DMS79 (cell line): Measurements from ENCODE around the gene SCARB2.
"Not testable (repeated sequence)": the region's sequence is repeated elsewhere in the genome, so short reads cannot be mapped to it uniquely, and the experiment has no call there.

Experiments used
- DNase-seq: peaks from one replicate; lab custom pipeline; 2025; lab: John Stamatoyannopoulos, UW

SCARB2 gene

DNA sequence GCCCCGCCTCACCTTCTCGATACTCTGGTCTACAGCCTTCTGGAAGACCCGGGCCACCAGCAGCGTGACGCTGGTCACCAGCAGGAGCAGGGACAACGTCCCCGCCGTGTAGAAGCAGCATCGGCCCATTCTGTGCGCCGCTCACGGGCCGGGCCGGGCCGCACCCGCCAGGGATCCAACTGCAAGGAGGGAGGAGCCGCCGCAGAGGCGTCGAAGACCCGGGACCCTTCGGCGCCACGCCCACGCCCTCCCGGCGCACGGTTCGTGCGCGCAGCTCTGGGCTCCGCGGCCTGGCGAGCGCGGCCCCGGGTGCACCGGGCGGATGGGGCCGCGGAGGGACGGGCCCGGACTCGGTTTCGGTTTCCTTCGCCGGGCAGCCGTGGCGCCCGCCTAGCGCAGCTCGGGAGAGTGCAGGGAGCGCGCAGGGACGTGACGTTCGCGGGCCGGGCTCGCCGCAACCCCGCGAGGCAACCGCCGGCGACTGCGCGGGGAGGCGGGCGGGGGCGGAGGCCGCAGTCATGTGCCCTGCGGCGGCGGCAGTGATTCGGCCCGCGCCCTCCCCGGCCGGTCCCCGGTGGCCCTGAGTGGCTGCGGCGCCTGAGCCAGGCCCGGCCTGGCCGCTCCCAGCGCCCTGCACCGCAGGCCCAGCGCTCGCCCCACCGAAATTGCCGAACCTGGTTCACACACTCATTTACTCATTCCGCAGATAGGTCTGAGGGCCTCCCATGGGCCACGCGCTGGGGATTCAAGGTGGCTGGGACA is at the start of gene SCARB2:
SCARB2 (minus strand) TSS at position 410 of the 762 bp plus-strand sequence; CDS start at position 129, 281 bp downstream.
- DNase-seq, result peak; percentile 67

- no peak for DNase-seq
Measured at GRCh38 chr4:76260571-76260970, 46.9 kb upstream of the SCARB2 start.

- no peak for DNase-seq
Measured at GRCh38 chr4:76257824-76258223, 44.2 kb upstream of the SCARB2 start.

- DNase-seq, result no peak
Measured at GRCh38 chr4:76256968-76257367, 43.3 kb upstream of the SCARB2 start.

GRCh38 chr4:76256032-76256431 is 42.4 kb upstream of the SCARB2 start:
- peak; percentile 42 for DNase-seq

- DNase-seq, result no peak
Measured at GRCh38 chr4:76253511-76253910, 39.9 kb upstream of the SCARB2 start.

- DNase-seq, result no peak
Measured at GRCh38 chr4:76252271-76252653, 38.6 kb upstream of the SCARB2 start.

DNA sequence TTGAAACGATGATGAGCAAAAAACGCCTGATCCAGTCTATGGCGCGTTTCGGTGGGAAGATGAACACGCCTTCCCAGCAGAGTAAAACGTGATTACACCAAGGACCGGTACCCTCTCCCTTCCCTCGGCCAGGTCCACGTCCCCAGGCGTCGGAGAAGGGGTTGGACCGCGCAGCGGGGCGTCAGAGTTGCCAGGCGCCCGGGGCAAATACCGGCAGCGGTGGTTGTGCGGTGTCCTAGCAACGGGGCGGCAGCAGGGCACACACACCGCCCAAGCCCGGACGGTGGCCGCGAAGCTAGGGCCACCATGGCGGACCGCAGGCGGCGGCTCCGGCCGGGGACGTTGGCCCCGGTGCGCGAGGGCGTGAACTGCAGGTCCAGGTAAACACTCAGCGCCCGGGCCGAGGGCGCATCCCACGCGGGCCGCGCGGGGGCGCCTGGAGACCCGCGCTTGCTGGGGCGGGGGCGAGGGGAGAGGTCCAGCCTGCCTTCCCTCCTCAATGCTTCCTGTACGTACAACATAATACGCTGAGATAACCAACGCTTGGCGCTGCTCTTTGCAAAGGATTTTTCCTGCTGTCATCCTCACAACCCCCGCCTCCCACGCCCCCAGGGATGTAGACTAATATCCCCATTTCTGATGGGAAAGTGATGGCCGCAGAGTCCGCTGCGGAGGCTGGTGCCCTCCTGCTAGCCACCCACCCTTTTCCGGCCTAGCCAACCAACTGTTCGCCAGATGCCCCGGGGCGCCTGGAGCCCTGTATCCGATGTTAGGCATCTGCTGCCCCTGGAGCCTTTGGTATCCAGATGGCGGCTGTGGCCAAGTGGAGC is 38.0 kb upstream of the SCARB2 start, which contains the start of gene FAM47E:
FAM47E (plus strand) TSS at position 281 of the 830 bp plus-strand sequence; CDS start at position 307, 26 bp downstream.
- peak; percentile 43 for DNase-seq

DNA sequence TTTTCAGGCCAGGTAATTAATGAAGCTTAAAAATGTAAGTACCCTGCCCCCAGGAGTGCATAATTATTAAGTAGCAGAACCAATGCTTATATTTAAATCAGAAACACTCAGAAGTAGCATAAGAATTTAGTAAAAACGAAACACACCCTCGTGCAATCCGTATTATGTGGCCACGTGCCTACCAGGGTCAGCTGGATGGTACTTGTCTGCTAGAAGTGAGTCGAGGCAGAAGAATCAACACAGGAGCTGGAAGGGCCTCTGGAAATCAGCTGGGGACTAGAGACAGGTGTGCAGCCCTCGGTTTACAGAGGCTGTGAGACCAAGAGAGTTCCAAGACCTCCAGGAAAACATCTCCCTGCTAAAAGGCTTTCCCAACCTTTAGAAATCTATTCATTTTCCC is 37.3 kb upstream of the SCARB2 start:
- no peak for DNase-seq

- DNase-seq, result no peak
Measured at GRCh38 chr4:76246852-76247251, 33.2 kb upstream of the SCARB2 start.

DNA sequence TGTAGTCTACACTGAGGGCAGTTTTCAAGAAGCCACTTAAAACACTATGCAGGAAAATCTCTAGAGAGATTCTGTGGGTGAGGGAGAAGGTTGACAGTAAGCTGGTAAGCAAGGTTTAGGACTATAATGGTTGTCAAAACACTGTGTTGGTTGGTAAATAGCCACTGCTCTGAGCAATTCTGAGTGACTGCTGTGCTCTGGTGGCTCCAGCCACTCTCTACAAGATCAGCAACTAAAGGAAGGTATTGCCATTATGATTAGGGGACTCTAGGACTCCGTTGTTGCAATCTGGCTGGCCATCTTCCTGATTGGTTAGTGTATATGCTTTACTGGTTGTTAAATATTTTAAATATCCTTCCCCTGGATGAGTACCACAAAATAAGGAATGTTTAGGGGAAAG is 32.4 kb upstream of the SCARB2 start:
- DNase-seq, result no peak

DNA sequence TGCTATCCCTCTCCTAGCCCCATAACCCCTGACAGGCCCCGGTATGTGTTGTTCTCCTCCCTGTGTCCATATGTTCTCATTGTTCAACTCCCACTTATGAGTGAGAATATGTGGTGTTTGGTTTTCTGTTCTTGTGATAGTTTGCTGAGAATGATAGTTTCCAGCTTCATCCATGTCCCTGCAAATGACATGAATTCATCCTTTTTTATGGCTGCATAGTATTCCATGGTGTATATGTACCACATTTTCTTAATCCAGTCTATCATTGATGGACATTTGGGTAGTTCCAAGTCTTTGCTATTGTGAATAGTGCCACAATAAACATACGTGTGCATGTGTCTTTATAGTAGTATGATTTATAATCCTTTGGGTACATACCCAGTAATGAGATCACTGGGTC is 30.3 kb upstream of the SCARB2 start:
- DNase-seq, result not testable (repeated sequence)

- no peak for DNase-seq
Measured at GRCh38 chr4:76240236-76240635, 26.6 kb upstream of the SCARB2 start.

DNA sequence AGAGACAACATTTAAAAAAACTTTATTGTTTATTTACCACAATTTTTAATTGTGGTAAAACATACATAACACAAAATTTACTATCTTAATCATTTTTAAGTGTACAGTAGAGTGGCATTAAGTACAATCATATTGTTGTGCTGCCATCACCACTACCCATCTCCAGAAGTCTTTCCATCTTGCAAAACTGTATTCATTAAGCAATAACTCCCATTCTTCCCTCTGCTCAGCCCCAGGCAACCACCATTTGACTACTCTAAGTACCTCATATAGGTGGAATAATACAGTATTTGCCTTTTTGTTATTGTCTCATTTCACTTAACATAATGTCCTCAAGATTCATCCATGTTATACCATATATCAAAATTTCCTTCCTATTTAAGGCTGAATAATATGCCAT is 25.1 kb upstream of the SCARB2 start:
- no peak for DNase-seq

DNA sequence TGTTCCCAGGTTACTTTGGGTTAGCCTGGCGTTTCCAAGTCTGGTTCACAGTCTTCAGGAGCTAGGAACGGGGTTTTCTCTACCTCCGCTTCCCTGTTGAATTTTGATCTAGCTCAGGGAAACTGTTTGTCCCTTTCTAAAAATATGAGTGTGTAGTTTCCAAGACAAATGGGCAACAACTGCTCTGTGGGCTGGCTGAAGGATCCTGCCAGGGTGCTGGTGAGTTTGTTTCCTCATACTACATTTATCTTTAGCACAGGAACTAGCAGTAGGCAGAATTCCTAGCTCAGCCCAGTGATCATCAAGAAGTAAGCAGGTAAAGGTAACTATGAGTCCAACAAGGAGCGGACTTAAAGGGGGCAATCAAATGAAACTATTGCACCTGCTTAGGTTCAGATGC is 24.6 kb upstream of the SCARB2 start:
- DNase-seq, result no peak

DNA sequence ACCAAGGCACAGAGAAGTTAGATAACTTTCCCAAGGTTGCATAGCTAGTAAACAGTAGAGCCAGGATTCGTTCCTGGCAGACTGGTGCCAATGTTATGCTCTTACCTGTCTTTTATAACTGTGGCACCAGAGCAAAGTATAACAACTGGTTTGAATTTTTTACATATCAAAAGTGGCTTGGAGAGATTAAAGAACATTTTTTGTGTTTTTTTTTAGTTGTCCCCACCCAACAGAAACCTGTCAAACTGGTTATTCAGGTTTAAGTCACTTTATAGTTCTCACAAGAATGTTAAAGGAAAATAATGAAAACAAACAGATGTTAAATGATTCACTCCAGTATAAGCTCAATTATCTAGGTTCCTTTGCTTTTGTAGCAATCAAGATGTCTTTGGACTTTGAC is 22.3 kb upstream of the SCARB2 start:
- peak; percentile 7 for DNase-seq

DNA sequence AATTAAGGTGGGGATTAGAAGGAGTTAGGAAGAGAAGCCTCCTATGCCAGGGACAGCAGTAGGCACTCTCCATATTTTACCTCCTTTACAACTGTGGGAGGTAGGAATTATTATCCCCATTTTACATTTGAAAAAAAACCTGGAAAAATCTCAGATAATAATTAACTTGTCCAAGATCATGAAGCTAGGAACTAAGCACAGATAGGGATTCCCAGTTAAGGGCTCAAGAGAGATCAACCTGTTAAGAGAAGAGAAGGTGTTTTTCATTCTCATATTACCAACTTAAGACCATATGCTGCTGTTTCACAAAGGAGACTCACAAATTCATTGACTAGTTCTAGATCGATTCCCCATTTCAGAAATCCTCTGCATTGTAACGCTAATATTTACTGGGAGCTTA is 21.8 kb upstream of the SCARB2 start:
- no peak for DNase-seq

DNA sequence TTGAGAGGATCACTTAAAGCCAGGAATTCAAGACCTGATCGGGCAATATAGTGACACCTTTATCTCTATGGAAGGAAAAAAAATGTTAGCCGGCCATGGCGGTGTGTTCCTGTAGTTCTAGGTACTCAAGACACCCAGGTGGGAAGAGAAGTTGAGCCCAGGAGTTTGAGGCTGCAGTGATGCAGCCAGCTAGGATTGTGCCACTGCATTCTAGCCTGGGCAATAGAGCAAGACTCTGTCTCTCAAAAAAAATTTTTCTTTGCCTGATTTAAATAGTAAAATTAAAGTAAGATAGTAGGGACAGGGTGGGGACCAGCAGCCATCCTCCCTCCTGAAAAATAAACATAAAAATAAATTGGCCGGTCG is 21.0 kb upstream of the SCARB2 start:
- DNase-seq, result no peak

DNA sequence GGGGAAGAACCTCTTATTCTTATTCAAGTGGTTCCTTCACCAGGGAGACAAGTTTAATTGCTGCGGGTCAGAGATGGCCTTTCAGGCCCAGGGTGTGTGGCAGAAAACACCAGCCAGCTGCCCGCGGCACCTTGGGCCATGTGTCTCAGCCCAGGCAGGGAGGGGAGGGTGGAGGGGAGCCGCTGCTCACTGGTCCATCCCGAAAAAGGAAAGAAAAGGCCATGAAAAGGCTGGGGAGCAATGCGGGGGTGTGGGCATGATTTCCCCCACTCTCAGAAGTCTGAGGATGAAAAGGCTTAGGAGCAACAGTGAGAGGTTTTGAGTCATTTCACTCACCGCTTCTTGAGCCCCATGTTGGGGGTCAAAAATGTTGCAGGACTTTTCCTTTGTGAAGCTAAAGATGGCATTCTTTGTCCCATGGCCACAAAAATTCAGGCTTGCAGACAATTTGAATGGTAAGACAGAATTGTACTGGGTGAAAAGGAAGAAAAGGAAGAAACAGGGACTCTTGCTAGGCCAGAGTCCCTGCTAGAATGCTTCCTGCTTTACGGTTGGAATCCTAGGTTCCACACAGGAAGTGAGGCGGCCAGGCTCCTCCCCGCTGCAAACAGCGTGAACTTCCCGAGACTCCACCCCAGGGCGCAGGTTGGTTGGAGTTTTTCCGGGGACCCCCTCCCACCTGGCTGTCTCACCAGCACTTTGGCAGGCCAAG is 20.5 kb upstream of the SCARB2 start:
- DNase-seq, result no peak

- no peak for DNase-seq
Measured at GRCh38 chr4:76233529-76233928, 19.9 kb upstream of the SCARB2 start.

- DNase-seq, result no peak
Measured at GRCh38 chr4:76233083-76233482, 19.5 kb upstream of the SCARB2 start.

GRCh38 chr4:76232681-76233080 is 19.1 kb upstream of the SCARB2 start:
- no peak for DNase-seq

GRCh38 chr4:76226418-76226817 is 12.8 kb upstream of the SCARB2 start:
- peak; percentile 55 for DNase-seq
